GM11168 (cell line): ENCODE data around the gene TRMT2A.

Experiments used
- in situ Hi-C: fragments of 300-500 bp; cut with MboI; formaldehyde crosslinking; loops from one replicate; pipeline ENCODE4 v1.12.0; 2022; ENCODE audit warnings: low sequenced_read_pairs; ENCODE audit not compliant: unreplicated experiment

The TRMT2A gene

GRCh38 chr22:20123366-20124082, 6.5 kb upstream of the TRMT2A start:
- in situ Hi-C loops: no loop called here

- in situ Hi-C loops: no loop called here
Measured at GRCh38 chr22:20121856-20122415, 4.9 kb upstream of the TRMT2A start.

DNA sequence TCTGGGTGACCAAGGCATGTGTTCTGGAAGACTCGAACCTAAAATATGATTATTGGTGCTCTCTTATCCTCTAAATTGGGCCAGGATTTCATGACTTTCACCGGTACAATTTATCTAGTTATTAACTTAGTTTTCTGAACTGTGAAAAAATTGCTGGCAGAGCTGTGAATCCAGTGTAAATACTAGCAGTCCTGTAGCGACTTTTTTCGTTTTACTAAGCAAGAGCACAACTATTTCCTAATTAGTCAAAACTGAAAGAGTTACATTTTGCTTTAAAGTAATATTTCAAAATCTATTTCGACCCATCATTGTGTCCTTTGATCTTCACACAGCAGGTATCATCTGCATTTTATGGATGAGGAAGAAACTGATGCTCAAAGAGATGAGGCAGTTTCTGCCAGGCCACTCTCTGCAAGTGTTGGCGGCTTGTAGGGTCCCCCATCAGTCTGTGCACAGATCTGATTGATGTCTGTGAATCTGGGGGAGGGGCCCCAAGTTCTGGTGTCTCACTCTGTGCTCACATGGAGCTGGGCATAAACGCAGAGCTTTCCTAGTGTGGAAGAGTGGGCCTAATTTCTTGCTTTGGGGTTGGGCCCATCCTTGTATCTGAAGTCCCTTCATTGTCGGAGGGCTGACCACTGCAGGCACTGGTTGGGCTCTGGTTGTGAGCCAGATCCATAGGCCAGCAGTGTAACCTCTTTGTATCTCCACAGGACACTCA, 1.4 kb upstream of the TRMT2A start:
- in situ Hi-C loops: no loop called here

- in situ Hi-C loops: no loop called here
Measured at GRCh38 chr22:20117633-20118299, 740 bp upstream of the TRMT2A start.

- in situ Hi-C loops: no loop called here
Measured at GRCh38 chr22:20116376-20116950, 563 bp downstream of the TRMT2A start.

DNA sequence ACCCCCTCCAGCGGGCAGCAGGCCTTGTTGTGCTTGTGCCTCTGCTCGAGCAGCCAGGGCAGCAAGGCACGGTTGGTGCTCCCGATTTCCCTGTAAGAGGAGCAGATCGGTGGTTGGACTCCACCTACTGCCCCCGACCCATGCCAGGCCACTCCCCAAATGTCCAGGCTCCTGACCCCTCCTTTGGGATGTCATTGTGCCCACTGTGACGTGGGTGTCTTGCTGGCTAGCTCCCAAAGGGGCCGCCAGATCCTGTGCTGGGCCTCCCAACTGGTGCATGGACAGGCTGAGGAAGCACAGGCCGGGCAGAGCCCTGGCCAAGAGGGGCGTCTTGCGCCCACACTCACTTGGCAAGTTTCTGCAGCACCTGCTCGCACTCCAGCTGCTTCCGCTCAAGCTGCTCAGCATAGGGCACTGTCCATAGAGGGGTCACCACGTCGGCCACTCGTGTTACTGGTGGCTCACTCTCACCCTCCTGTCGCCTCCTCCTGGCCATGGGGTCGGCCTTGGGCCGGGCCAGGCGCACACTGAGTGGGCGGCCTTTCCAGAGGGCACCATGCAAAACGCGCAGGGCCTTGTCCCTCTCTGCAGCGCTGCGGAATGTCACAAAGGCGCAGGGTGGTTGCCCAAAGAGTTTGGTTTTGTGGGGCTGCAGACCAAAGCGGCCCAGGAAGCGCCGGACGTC, 1.2 kb downstream of the TRMT2A start, which contains the start of gene RANBP1:
RANBP1 (plus strand) TSS at position 414 of the 685 bp plus-strand sequence; CDS start at position 495, 81 bp downstream.
- in situ Hi-C loops: no loop called here

DNA sequence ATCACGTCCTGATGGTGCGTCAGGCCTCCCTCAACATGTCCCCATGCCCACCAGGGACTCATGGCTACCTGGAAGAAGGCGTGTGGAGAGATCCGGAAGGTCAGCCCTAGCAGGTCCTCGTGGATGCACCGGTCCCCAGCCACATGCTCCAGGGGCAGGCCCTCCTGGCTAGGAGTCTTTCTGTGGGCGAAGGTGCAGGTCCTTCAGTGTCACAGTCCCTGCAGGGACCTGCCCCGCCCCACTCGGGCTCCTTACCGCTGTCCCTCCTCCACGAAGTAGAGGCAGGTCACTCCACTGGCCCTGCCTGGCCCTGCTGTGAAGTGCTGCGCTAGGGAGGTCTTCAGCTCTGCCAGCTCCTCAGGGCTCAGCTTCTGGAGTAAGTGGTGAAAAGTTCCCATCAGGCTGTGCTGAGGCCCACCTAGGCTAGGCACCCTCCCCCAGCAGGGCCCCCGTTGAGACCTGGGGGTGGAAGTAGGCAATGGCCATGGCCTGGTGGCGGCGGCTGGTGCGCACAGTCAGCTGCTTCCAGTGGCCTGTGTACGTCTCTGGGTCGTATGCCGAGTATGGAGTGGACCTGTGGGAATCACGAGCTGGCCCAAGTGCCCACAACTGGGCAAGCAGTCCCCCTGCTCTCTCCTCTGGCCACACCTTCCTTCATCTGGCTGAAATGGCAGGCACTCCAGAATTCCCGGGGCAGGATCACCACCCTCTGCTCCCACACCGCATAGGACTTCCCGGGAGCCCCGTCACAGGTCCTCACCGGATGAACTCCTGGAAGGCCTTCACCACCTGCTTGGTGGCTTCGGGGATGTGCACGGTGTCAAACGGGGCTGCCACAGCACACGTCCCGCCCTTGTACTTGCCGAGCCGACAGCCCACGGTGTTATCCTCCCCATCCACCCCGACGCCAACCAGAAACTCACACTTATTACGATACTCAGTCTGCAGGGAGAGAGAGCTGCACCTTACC, 2.2 kb downstream of the TRMT2A start:
- in situ Hi-C loops: no loop called here

DNA sequence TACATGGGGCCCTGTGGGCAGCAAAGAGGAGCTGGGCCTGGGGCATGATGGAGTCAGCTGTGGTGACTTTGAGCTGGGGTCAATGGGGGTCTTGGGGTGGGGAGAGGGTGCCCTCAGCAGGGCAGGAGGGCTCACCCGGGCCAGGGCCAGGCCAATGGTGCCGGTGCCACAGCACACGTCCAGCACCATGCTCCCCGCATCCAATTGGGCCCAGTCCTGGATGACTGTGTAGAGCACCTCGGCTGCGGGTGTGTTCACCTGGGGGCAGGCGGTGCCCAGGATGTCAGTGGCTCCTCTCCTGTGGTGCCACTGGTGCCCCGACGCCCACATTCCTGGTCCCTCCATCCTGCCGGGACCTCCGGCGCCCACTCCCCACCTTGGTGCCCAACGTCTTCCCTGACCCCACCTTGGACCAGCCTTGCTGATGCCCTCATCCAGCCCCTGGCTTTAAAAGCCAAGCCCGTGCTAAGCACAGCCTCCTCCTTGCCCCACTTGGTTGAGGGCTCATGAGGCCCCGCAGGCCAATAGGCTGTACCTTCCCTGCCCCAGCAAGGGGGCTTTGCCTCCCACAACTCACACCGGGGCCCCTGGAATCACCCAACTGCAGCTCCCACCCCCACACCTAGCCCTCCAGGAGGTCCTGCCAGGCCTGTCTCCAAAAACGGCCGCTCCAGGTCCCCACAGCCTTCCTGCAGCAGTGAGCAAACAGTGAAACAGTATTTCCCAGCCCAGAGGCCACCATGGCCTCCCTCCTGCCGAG, 3.3 kb downstream of the TRMT2A start:
- in situ Hi-C loops: no loop called here

GRCh38 chr22:20112623-20113511, 4.2 kb downstream of the TRMT2A start:
- in situ Hi-C loops: no loop called here

DNA sequence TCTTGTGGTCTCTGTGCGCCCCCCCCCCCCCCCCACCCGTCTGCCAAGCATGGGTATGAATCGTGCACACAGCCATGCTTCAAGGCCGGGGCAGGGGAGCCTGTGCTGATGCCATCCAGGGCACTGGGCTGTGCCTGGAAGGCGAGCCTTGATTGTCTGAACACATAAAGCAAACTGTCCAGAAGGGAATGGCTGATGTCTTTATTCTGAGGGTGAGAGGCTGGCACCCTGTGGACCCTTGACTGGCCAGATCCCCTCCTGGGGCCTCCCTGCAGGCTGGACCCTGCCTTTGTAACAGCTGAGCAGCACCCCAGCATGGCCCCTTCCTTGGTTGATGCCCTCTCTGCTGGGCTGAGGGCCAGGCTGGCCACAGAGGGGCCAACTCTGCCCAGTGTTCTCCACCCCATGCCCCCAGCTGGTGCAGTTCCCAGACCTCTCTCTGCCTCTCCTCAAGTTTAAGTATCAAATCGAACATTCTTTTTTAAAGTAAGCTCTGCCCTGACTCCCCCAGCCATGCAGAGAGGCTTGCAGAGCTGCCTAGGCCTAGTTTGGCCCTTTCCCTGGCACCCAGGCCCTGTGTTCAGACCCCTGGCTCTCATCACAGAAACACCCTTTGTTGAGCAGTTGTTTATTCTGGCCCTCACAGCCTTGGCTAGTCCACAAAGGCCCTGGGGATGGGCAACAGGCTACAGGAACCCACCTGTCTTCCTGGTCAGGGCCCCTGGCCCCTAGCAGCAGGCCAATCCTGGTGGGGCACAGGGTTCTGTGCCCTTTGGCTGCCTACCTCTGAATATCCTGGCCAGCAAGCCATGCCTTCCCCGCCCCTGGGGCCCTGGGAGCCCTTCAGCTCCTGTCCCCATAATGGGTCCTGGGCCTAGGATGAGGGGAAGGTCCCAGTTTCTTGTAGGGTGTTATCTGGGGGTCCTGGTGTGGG, 5.1 kb downstream of the TRMT2A start:
- in situ Hi-C loops: no loop called here

DNA sequence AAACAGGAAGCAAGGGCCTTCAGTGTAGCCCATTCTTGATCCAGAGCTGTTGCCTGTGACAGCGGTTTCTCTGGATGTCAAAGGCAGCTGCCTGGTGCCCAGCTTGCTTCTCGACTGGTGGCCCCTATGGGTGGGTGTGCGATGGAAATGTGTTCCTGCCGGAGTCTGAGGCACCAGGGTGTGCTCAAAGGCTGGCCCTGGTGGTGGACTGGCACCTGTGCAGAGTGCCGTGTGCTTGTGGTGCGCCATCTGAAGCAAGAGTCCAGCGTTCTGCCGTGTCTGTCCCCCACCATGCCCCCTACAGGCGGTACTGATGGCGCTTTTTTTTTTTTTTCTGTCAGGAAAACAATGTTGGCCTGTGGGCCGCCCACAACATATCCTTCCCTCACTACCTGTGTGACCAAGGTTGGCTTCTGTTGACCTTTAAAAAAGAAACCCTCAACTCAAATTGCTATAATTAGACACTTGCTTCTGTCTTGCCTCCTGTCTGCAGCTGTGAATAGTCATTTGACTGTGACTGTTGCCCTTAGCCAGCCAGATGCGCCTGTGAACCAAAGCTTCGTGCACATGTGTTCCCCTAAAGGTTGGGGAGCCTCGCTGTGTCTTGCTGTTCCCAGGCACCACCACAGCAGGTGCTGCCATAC, 5.9 kb downstream of the TRMT2A start:
- in situ Hi-C loops: no loop called here

- in situ Hi-C loops: no loop called here
Measured at GRCh38 chr22:20110359-20110985, 6.6 kb downstream of the TRMT2A start.

- in situ Hi-C loops: no loop called here
Measured at GRCh38 chr22:20109411-20110358, 7.3 kb downstream of the TRMT2A start.

DNA sequence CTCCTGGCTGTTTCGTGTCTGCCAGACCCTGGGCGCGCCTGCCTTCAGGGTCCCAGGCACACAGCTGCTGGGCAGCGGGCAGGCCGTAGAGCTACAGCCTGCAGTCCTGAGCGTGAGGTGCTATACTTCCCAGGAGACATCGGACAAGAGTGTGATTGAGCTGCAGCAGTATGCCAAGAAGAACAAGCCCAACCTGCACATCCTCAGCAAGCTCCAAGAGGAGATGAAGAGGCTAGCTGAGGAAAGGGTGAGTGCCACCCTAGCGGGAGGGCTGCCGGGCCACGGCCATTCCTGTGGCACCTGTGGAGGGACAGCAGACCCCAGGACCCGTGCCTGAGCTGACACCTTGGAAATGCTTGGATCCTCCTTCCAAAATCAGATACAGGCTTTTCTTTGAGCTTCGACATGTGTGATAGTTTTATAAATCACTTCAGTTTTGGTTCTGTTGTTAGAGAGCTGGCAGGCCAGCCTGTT, 8.2 kb downstream of the TRMT2A start:
- in situ Hi-C loops: no loop called here
